RPMI7951 (cell line): Measurements from ENCODE around the gene GDPD5. TPM values are rescaled to one million over a fixed set of nuclear protein-coding genes. Genes with fewer than 3 reads are reported as not detected.

Experiments used
- DNase-seq: peaks from one replicate; pipeline ENCODE4 v3.0.0-alpha.2; 2012; ENCODE audit warnings: low read depth
- total RNA-seq: library from RNA; depleted of rRNA; stranded (reverse); fragments of >200 nt; shearing (Covaris generic); gene quantifications from 2 replicates; pipeline ENCODE4 v1.2.3, GENCODE V29; 2014; rRNA removed

GDPD5 gene
- total RNA-seq, 1 experiment from 2014 or later, result 0.84 TPM

GRCh38 chr11:75399344-75400145, 126.2 kb downstream of the GDPD5 start, which contains the start of gene RPS3:
RPS3 (plus strand) TSS chr11:75399518; CDS start chr11:75399548, 30 bp downstream.
- peak; percentile 90 for DNase-seq

GRCh38 chr11:75398906-75399305, 126.8 kb downstream of the GDPD5 start:
- DNase-seq, result no peak

- no peak for DNase-seq
Observed at GRCh38 chr11:75394085-75394840, 131.5 kb downstream of the GDPD5 start.

- no peak for DNase-seq
Observed at GRCh38 chr11:75389925-75390324, 135.8 kb downstream of the GDPD5 start.

GRCh38 chr11:75389276-75389605, 136.5 kb downstream of the GDPD5 start:
- peak; percentile 58 for DNase-seq

- peak; percentile 75 for DNase-seq
Observed at GRCh38 chr11:75388386-75389275, 137.1 kb downstream of the GDPD5 start.

- no peak for DNase-seq
Observed at GRCh38 chr11:75387736-75388294, 137.9 kb downstream of the GDPD5 start.

- no peak for DNase-seq
Observed at GRCh38 chr11:75386942-75387630, 138.7 kb downstream of the GDPD5 start.

Other genes starting within 250 kb of the GDPD5 start
- gene ARRB1, start 174.3 kb downstream of the GDPD5 start, total RNA-seq, result 15.3 and 17.7 TPM in 2 replicates
- 1,629 and 2,029 TPM in 2 replicates for gene RPS3, start 126.4 kb downstream of the GDPD5 start, total RNA-seq
- gene KLHL35, start 92.7 kb downstream of the GDPD5 start, total RNA-seq, result 1.6 and 1.8 TPM in 2 replicates
- gene SERPINH1, start 36.3 kb upstream of the GDPD5 start, total RNA-seq, result 701 and 1,063 TPM in 2 replicates
- gene MAP6, start 143.1 kb upstream of the GDPD5 start, total RNA-seq, result not detected in 2 replicates
- gene MOGAT2, start 191.9 kb upstream of the GDPD5 start, total RNA-seq, result not detected in 2 replicates
- gene DGAT2, start 242.8 kb upstream of the GDPD5 start, total RNA-seq, result 2.4 TPM in 2 replicates